PFSK-1 (cell line): ENCODE results near the gene SEC23A.

Experiments
- FOXP2 ChIP-seq: optimal IDR thresholded peaks from 2 replicates; pipeline ENCODE3; 2011; ENCODE audit warnings: borderline replicate concordance, control low read depth, inconsistent platforms; ENCODE audit not compliant: insufficient read depth; ENCODE audit errors: extremely low read length, extremely low read depth
- POLR2AphosphoS5 ChIP-seq: IDR thresholded peaks from 2 replicates; pipeline ENCODE4 v1.6.1; 2012; ENCODE audit warnings: low read depth, mild to moderate bottlenecking, control low read depth, low read length, moderate library complexity
- SIN3A ChIP-seq: IDR thresholded peaks from 2 replicates; pipeline ENCODE4 v1.6.1; 2012; ENCODE audit warnings: mild to moderate bottlenecking, low read length, moderate library complexity, borderline replicate concordance; ENCODE audit not compliant: insufficient read depth
- TAF1 ChIP-seq: IDR thresholded peaks from 2 replicates; pipeline ENCODE4 v1.6.1; 2012; ENCODE audit warnings: low read length, control low read depth, borderline replicate concordance; ENCODE audit not compliant: insufficient read depth
- TF ChIP-seq, protein P1 (sequence below), 2 experiments: IDR thresholded peaks; 2 replicates each; pipeline versions ENCODE4 v1.6.1 to v1.8.0; 2011 to 2012; ENCODE audit warnings: low read depth in 2 of 2, low read length in 2 of 2, control low read depth in 1 of 2, inconsistent platforms in 1 of 2, mild to moderate bottlenecking in 1 of 2, moderate library complexity in 1 of 2; ENCODE audit not compliant: insufficient read depth in 1 of 2

DNA sequence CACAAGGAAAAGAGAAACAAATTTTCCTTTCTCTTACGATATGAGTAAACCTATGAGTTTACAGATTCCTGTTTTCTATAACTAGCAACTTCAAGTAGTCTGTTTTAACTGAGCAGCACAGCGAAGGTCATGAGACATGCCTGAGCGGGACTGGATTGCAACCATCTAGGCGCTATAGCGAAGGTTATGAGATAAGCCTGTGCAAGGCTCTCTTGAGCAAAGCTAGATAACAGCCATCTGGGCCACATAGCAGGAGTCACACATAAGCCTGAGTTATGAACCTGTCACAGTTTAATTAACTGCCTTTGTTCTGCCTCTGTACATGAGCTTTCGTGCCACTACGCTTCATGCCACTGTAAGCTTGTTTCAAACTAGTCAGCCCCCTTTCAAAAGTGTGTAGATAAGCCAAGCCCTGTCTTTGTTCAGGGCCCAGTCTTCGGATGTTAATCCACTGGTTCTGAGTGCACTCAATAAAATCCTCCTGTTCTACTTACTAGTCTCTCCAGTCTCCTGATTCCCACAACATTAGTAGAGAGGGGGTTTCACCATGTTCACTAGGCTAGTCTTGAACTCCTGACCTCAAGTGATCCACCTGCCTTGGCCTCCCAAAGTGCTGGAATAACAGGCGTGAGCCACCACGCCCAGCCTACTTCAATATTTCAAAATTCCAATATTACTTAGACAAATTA is 47.1 kb downstream of the SEC23A start:
- TF ChIP-seq, protein P1, sequence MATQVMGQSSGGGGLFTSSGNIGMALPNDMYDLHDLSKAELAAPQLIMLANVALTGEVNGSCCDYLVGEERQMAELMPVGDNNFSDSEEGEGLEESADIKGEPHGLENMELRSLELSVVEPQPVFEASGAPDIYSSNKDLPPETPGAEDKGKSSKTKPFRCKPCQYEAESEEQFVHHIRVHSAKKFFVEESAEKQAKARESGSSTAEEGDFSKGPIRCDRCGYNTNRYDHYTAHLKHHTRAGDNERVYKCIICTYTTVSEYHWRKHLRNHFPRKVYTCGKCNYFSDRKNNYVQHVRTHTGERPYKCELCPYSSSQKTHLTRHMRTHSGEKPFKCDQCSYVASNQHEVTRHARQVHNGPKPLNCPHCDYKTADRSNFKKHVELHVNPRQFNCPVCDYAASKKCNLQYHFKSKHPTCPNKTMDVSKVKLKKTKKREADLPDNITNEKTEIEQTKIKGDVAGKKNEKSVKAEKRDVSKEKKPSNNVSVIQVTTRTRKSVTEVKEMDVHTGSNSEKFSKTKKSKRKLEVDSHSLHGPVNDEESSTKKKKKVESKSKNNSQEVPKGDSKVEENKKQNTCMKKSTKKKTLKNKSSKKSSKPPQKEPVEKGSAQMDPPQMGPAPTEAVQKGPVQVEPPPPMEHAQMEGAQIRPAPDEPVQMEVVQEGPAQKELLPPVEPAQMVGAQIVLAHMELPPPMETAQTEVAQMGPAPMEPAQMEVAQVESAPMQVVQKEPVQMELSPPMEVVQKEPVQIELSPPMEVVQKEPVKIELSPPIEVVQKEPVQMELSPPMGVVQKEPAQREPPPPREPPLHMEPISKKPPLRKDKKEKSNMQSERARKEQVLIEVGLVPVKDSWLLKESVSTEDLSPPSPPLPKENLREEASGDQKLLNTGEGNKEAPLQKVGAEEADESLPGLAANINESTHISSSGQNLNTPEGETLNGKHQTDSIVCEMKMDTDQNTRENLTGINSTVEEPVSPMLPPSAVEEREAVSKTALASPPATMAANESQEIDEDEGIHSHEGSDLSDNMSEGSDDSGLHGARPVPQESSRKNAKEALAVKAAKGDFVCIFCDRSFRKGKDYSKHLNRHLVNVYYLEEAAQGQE (IDR thresholded peaks at IDR 0.05; ENCODE audit: insufficient read depth in 1 of 2, low read depth in 2 of 2, low read length in 2 of 2) = no peak
- TF ChIP-seq TAF1 = no peak
- no peak for TF ChIP-seq POLR2AphosphoS5
- no peak for TF ChIP-seq SIN3A
- no peak for TF ChIP-seq FOXP2
